H1 (cell line): ENCODE measurements around the gene SLC25A42. TPM values are rescaled to one million over a fixed set of nuclear protein-coding genes. Genes with fewer than 3 reads are reported as not detected.
A peak's percentile ranks its signal among the peaks of the same experiment; 100 is the strongest.

Experiments used
- CTCF ChIA-PET: fragments of 300-600 bp; sonication (Branson Sonifier 250); formaldehyde crosslinking; loops from one replicate; lab custom pipeline; 2021; ENCODE audit not compliant: partially characterized antibody; lab: Charles Lee
- POLR2A ChIA-PET: fragments of 300-600 bp; sonication (Branson Sonifier 250); formaldehyde crosslinking; loops from one replicate; lab custom pipeline; 2021; ENCODE audit warnings: inconsistent platforms; ENCODE audit not compliant: partially characterized antibody; lab: Charles Lee
- DNase-seq, 2 experiments: peaks; one replicate each; pipeline versions ENCODE4 v3.0.0 to v3.0.0-alpha.2; 2010 to 2022; ENCODE audit warnings: low spot score in 2 of 2, low read depth in 1 of 2, mixed read lengths in 1 of 2
- FAIRE-seq: peaks from 2 replicates; lab custom pipeline; 2011; peaks lifted over from hg19 to GRCh38; lab: Jason Lieb, UNC
- H2AFZ ChIP-seq: 2 replicates; pipeline ENCODE4 v1.8.1; 2012; ENCODE audit warnings: low read length, inconsistent platforms
- H2AK5ac ChIP-seq: 2 replicates; pipeline ENCODE4 v1.6.1; 2013; ENCODE audit warnings: low read depth, low read length
- H2BK120ac ChIP-seq: replicated peaks from 2 replicates; pipeline ENCODE3; 2013; ENCODE audit warnings: low read depth, low read length, inconsistent platforms
- H2BK12ac ChIP-seq: 2 replicates; pipeline ENCODE4 v1.6.1; 2013; ENCODE audit warnings: low read depth, low read length
- H2BK15ac ChIP-seq: 2 replicates; pipeline ENCODE4 v1.6.1; 2013; ENCODE audit warnings: low read length
- H2BK20ac ChIP-seq: 2 replicates; pipeline ENCODE4 v1.6.1; 2013; ENCODE audit warnings: low read length
- H2BK5ac ChIP-seq: 2 replicates; pipeline ENCODE4 v1.6.1; 2013; ENCODE audit warnings: low read depth, low read length
- H3K14ac ChIP-seq: 2 replicates; pipeline ENCODE4 v1.6.1; 2013; ENCODE audit warnings: inconsistent platforms; ENCODE audit not compliant: insufficient read length
- H3K18ac ChIP-seq: 2 replicates; pipeline ENCODE4 v1.6.1; 2013; ENCODE audit warnings: low read length; ENCODE audit errors: extremely low read depth
- H3K23ac ChIP-seq: 2 replicates; pipeline ENCODE4 v1.6.1; 2013; ENCODE audit warnings: inconsistent platforms; ENCODE audit not compliant: insufficient read length
- H3K23me2 ChIP-seq: 2 replicates; pipeline ENCODE4 v1.6.1; 2013; ENCODE audit warnings: low read depth, low read length
- H3K27ac ChIP-seq: 2 replicates; pipeline ENCODE4 v1.6.1; 2011; ENCODE audit warnings: low read depth, low read length, inconsistent platforms
- H3K27me3 ChIP-seq, 4 experiments: replicated peaks in 1 of 4; 1 replicate in 1 of 4; 2 replicates in 3 of 4; pipeline versions ENCODE4 v1.6.1 to v1.8.1; 2011 to 2013; ENCODE audit warnings: low read length in 3 of 4, mild to moderate bottlenecking in 3 of 4, inconsistent platforms in 2 of 4, mixed read lengths in 2 of 4, moderate library complexity in 1 of 4; ENCODE audit not compliant: control insufficient read depth in 3 of 4, insufficient read depth in 3 of 4; ENCODE audit errors: extremely low read depth in 1 of 4
- H3K36me3 ChIP-seq, 4 experiments: 2 replicates each; pipeline versions ENCODE4 v1.6.1 to v1.8.1; 2011 to 2013; ENCODE audit warnings: mild to moderate bottlenecking in 4 of 4, low read length in 3 of 4, moderate library complexity in 2 of 4, control low read depth in 1 of 4, inconsistent platforms in 1 of 4; ENCODE audit not compliant: insufficient read depth in 4 of 4, control insufficient read depth in 2 of 4
- H3K4ac ChIP-seq: replicated peaks from 2 replicates; pipeline ENCODE3; 2013; ENCODE audit warnings: low read length, low read depth, mixed read lengths, inconsistent platforms; ENCODE audit not compliant: insufficient read length
- H3K4me1 ChIP-seq, 4 experiments: replicated peaks in 1 of 4; 1 replicate in 1 of 4; 2 replicates in 3 of 4; pipeline versions ENCODE4 v1.6.1 to v1.8.1; 2011 to 2013; ENCODE audit warnings: low read length in 3 of 4, inconsistent platforms in 2 of 4, mixed read lengths in 1 of 4; ENCODE audit not compliant: insufficient read depth in 4 of 4, control insufficient read depth in 3 of 4
- H3K4me2 ChIP-seq, 2 experiments: 2 replicates each; pipeline versions ENCODE4 v1.6.1 to v1.8.1; 2011 to 2013; ENCODE audit warnings: low read depth in 2 of 2, low read length in 2 of 2, control low read depth in 1 of 2, inconsistent platforms in 1 of 2, mild to moderate bottlenecking in 1 of 2; ENCODE audit not compliant: insufficient read depth in 1 of 2
- H3K4me3 ChIP-seq, 4 experiments: fragments of 200-600, 300-600 bp in 1 of 4; sonication (generic), shearing (Covaris generic), sonication (Bioruptor Twin) in 1 of 4; 2 replicates each; pipeline versions ENCODE4 v1.5.1 to v1.8.1; 2011 to 2016; ENCODE audit warnings: low read length in 4 of 4, low read depth in 3 of 4, control low read depth in 2 of 4, inconsistent platforms in 2 of 4, mild to moderate bottlenecking in 2 of 4, mixed read lengths in 1 of 4, moderate library complexity in 1 of 4; ENCODE audit not compliant: insufficient read depth in 2 of 4; ENCODE audit errors: extremely low read depth in 1 of 4
- H3K56ac ChIP-seq: replicated peaks from 2 replicates; pipeline ENCODE3; 2013; ENCODE audit warnings: low read depth, mild to moderate bottlenecking, mixed read lengths, low read length, inconsistent platforms; ENCODE audit not compliant: insufficient read length
- H3K79me1 ChIP-seq: 2 replicates; pipeline ENCODE4 v1.6.1; 2013; ENCODE audit warnings: low read depth, low read length, control low read depth
- H3K79me2 ChIP-seq, 2 experiments: 2 replicates each; pipeline versions ENCODE4 v1.6.1 to v1.8.1; 2012 to 2013; ENCODE audit warnings: low read length in 2 of 2, mild to moderate bottlenecking in 2 of 2, inconsistent platforms in 1 of 2; ENCODE audit not compliant: insufficient read depth in 2 of 2, control insufficient read depth in 1 of 2
- H3K9ac ChIP-seq, 4 experiments: replicated peaks in 1 of 4; 1 replicate in 1 of 4; 2 replicates in 3 of 4; pipeline versions ENCODE4 v1.6.1 to v1.8.1; 2011 to 2013; ENCODE audit warnings: low read depth in 3 of 4, low read length in 3 of 4, control low read depth in 2 of 4, mild to moderate bottlenecking in 2 of 4, moderate library complexity in 2 of 4, inconsistent platforms in 1 of 4; ENCODE audit errors: extremely low read depth in 1 of 4
- H3K9me3 ChIP-seq, 2 experiments: 2 replicates each; pipeline versions ENCODE4 v1.6.1 to v1.8.1; 2012 to 2013; ENCODE audit warnings: mild to moderate bottlenecking in 2 of 2, moderate library complexity in 2 of 2, control low read depth in 1 of 2, inconsistent platforms in 1 of 2, low read depth in 1 of 2, low read length in 1 of 2, mixed read lengths in 1 of 2; ENCODE audit not compliant: insufficient read depth in 2 of 2
- H4K20me1 ChIP-seq, 2 experiments: replicated peaks in 1 of 2; 2 replicates each; pipeline versions ENCODE3 to v1.8.1; 2011 to 2013; ENCODE audit warnings: inconsistent platforms in 2 of 2, low read length in 2 of 2, mild to moderate bottlenecking in 1 of 2; ENCODE audit not compliant: insufficient read depth in 2 of 2, control insufficient read depth in 1 of 2
- H4K5ac ChIP-seq: 2 replicates; pipeline ENCODE4 v1.6.1; 2013; ENCODE audit warnings: low read length, low read depth, mixed read lengths, inconsistent platforms; ENCODE audit not compliant: insufficient read length
- H4K8ac ChIP-seq: 2 replicates; pipeline ENCODE4 v1.8.0; 2013; ENCODE audit warnings: mild to moderate bottlenecking, moderate library complexity, low read length, inconsistent platforms; ENCODE audit not compliant: insufficient read depth; ENCODE audit errors: extremely low read depth
- H4K91ac ChIP-seq: replicated peaks from 2 replicates; pipeline ENCODE3; 2013; ENCODE audit warnings: low read length, mixed read lengths, inconsistent platforms; ENCODE audit not compliant: insufficient read length
- ASH2L ChIP-seq: fragments of 200-600, 300-600 bp; sonication (generic); IDR thresholded peaks from one replicate; pipeline ENCODE4 v1.7.1; 2017; ENCODE audit warnings: low read length
- ATF3 ChIP-seq: IDR thresholded peaks from 2 replicates; pipeline ENCODE4 v1.6.1; 2011; ENCODE audit warnings: low read depth, mild to moderate bottlenecking, low read length; ENCODE audit not compliant: insufficient read depth
- CBX8 ChIP-seq: fragments of 300-800, 300-1000 bp; sonication (generic); IDR thresholded peaks from 2 replicates; pipeline ENCODE4 v1.7.1; 2016; ENCODE audit warnings: low read depth, low read length, borderline replicate concordance
- CEBPB ChIP-seq: IDR thresholded peaks from 2 replicates; pipeline ENCODE4 v1.6.1; 2012; ENCODE audit warnings: low read depth, low read length
- CREB1 ChIP-seq: IDR thresholded peaks from 2 replicates; pipeline ENCODE4 v1.6.1; 2012; ENCODE audit warnings: inconsistent platforms
- GABPA ChIP-seq: IDR thresholded peaks from 2 replicates; pipeline ENCODE4 v1.6.1; 2011; ENCODE audit warnings: mild to moderate bottlenecking, low read length, moderate library complexity, borderline replicate concordance; ENCODE audit not compliant: insufficient read depth
- HDAC6 ChIP-seq: IDR thresholded peaks from one replicate; pipeline ENCODE4 v1.7.1; 2012; ENCODE audit warnings: low read depth, mild to moderate bottlenecking, inconsistent platforms, low read length, moderate library complexity
- KDM1A ChIP-seq: fragments of 200-600, 300-600 bp; sonication (generic); IDR thresholded peaks from 2 replicates; pipeline ENCODE4 v1.7.1; 2016; ENCODE audit warnings: mild to moderate bottlenecking, low read length, borderline replicate concordance
- KDM5A ChIP-seq: fragments of 200-600 bp; IDR thresholded peaks from 2 replicates; pipeline ENCODE4 v1.7.1; 2012; ENCODE audit warnings: mild to moderate bottlenecking, low read length, inconsistent platforms, mixed read lengths
- POLR2A ChIP-seq, 2 experiments: IDR thresholded peaks; 1 replicate in 1 of 2; 2 replicates in 1 of 2; pipeline ENCODE4 v1.6.1; 2011; ENCODE audit warnings: low read depth in 2 of 2, low read length in 2 of 2, mild to moderate bottlenecking in 2 of 2; ENCODE audit errors: control extremely low read depth in 1 of 2
- RBBP5 ChIP-seq: IDR thresholded peaks from 2 replicates; pipeline ENCODE4 v1.7.1; 2012; ENCODE audit warnings: low read depth, mild to moderate bottlenecking, inconsistent platforms, low read length, moderate library complexity, borderline replicate concordance
- SIX5 ChIP-seq: IDR thresholded peaks from 2 replicates; pipeline ENCODE4 v1.6.1; 2011; ENCODE audit warnings: mild to moderate bottlenecking, low read depth, low read length
- TAF1 ChIP-seq: IDR thresholded peaks from 2 replicates; pipeline ENCODE4 v1.6.1; 2011; ENCODE audit warnings: mild to moderate bottlenecking, low read depth, low read length
- TAF7 ChIP-seq: optimal IDR thresholded peaks from 2 replicates; pipeline ENCODE3; 2011; ENCODE audit warnings: low read depth, mild to moderate bottlenecking, inconsistent platforms, low read length, moderate library complexity, borderline replicate concordance
- ZNF274 ChIP-seq: IDR thresholded peaks from 2 replicates; pipeline ENCODE4 v1.7.0; 2012; ENCODE audit warnings: low read length, borderline replicate concordance; ENCODE audit errors: extremely low read depth
- WGBS, 2 experiments: shearing (Covaris generic) in 1 of 2; methylation state at CpG; one replicate each; pipeline versions ENCODE4 v1.1.6 to v1.1.7; 2013 to 2015; ENCODE audit warnings: low lambda C conversion rate in 2 of 2, mixed read lengths in 2 of 2, inconsistent platforms in 1 of 2, low coverage in 1 of 2, missing lambda C conversion rate in 1 of 2; ENCODE audit not compliant: insufficient replicate concordance in 2 of 2, insufficient coverage in 1 of 2, insufficient read length in 1 of 2; ENCODE audit errors: extremely low coverage in 1 of 2, missing lambda C conversion rate in 1 of 2; 5-methylcytosine and 5-hydroxymethylcytosine counted together
- polyA plus RNA-seq, 7 experiments: library from polyadenylated mRNA; depleted of rRNA in 3 of 7; stranded (reverse) in 5 of 7; unstranded in 2 of 7; fragments of >200 nt in 5 of 7; fragments of 200-250 nt in 2 of 7; gene quantifications; 1 replicate in 5 of 7; 2 replicates in 1 of 7; 4 replicates in 1 of 7; pipeline versions ENCODE4 v1.2.1 to v1.2.3, GENCODE V29; 2011 to 2013; ENCODE audit warnings: missing spikeins in 2 of 7, mixed read lengths in 2 of 7
- total RNA-seq: library from RNA; stranded (reverse); fragmentation: NEBNext Ultra II Directional; extraction: Animal tissue kit (Norgen Biotek cat#: 25700); gene quantifications from 2 replicates; pipeline ENCODE4 v1.2.1, GENCODE V29; 2021

SLC25A42 gene
- total and polyA plus RNA-seq, 2 of the 8 experiments (the other 6 are each of a cell fraction or from before 2014, with no cell fraction given): 5.9 to 6.2 TPM

- Histone ChIP-seq H4K91ac (no peak overlapping the region), H3K4me1 (peaks cover 0 to 14% (median 9%) of the 10 kb centered on the region in 4 experiments; a peak in 6 of 7 replicates), H2BK5ac (no peak overlapping the region), H2AK5ac (no peak overlapping the region), H4K5ac (no peak overlapping the region), H2BK15ac (no peak overlapping the region), H3K9ac (no peak overlapping the region), H3K79me1 (no peaks in the 10 kb centered on the region), H2AFZ (no peak overlapping the region), H3K4me2 (no peak overlapping the region), H3K27ac (no peak overlapping the region), H4K8ac (peak overlapping the region; percentile 7; the same call in 1 of the 2 replicates), H2BK120ac (no peak overlapping the region), H3K18ac (no peak overlapping the region), H3K4me3 (no peak overlapping the region), H3K27me3 (no peaks in the 10 kb centered on the region; a peak in 1 of 7 replicates), H4K20me1 (no peaks in the 10 kb centered on the region), H3K79me2 (no peaks in the 10 kb centered on the region), H3K23me2 (peaks cover 2% of the 10 kb centered on the region), H3K4ac (no peak overlapping the region), H3K9me3 (no peaks in the 10 kb centered on the region), H2BK12ac (0 out of 2 replicates have a peak overlapping the region, but pooled peaks have one; percentile 7), H3K36me3 (no peaks in the 10 kb centered on the region), H3K23ac (no peak overlapping the region), H3K56ac (no peak overlapping the region), H3K14ac (no peak overlapping the region), H2BK20ac (no peak overlapping the region)
- ChIA-PET CTCF (interaction anchor here (1.0 to 1.9 kb wide), 2 partner anchors 14 to 48 kb away, joined by 3 to 7 read pairs; no protein-coding TSS in a partner anchor), POLR2A (interaction anchor here (1.2 to 5.7 kb wide), 2 partner anchors 34 to 38 kb away, joined by 3 to 31 read pairs; partner anchors contain the start of gene SLC25A42)
- FAIRE-seq: no peak
- no peak for DNase-seq
- 91% methylated on average over 8 of the region's 8 CpGs; no CpG with 5 or more reads in 1 of the 2 experiments for WGBS, 2 experiments
- TF ChIP-seq ASH2L (no peak), TAF7 (no peak), GABPA (no peak), ZNF274 (no peak), HDAC6 (no peak), CBX8 (no peak), CEBPB (no peak), KDM1A (no peak), POLR2A (IDR thresholded peaks at IDR 0.05; ENCODE audit: control extremely low read depth in 1 of 2, low read depth in 2 of 2, low read length in 2 of 2) (no peak), SIX5 (no peak), CREB1 (no peak), TAF1 (no peak), KDM5A (no peak), ATF3 (no peak), RBBP5 (no peak)
These were observed 37.7 kb downstream of the SLC25A42 start for GRCh38 chr19:19101540-19101939.
